Astrocyte of the cerebellum (primary cell): ENCODE measurements around the gene ATP5MK.
"Not testable (repeated sequence)": the region's sequence is repeated elsewhere in the genome, so short reads cannot be mapped to it uniquely, and the experiment has no call there.

Source experiments
- DNase-seq: peaks from one replicate; pipeline ENCODE4 v3.0.0-alpha.2; 2011; ENCODE audit warnings: low read depth
- H3K4me3 ChIP-seq: 2 replicates; pipeline ENCODE4 v1.5.1; 2011; ENCODE audit warnings: mild to moderate bottlenecking, low read depth, low read length, moderate library complexity
- CTCF ChIP-seq: IDR thresholded peaks from 2 replicates; pipeline ENCODE4 v1.5.1; 2012; ENCODE audit warnings: low read length, low read depth, moderate library complexity, mild to moderate bottlenecking; ENCODE audit errors: missing control alignments
- in situ Hi-C: cut with HindIII; loops from 2 replicates; pipeline ENCODE4 v1.10.0; 2017; ENCODE audit warnings: low sequenced_read_pairs

ATP5MK gene

GRCh38 chr10:103382769-103383168 is 13.5 kb downstream of the ATP5MK start:
- TF ChIP-seq CTCF = no peak
- no peak for DNase-seq
- no peak overlapping the region for H3K4me3 ChIP-seq
- in situ Hi-C loops = no loop called here

- H3K4me3 ChIP-seq = no peak overlapping the region
- in situ Hi-C loops = no loop called here
- TF ChIP-seq CTCF = no peak
- no peak for DNase-seq
Measured at GRCh38 chr10:103374263-103374662, 22.0 kb downstream of the ATP5MK start.

GRCh38 chr10:103373544-103373943 is 22.7 kb downstream of the ATP5MK start:
- no peak for TF ChIP-seq CTCF
- H3K4me3 ChIP-seq = no peak overlapping the region
- in situ Hi-C loops = no loop called here
- no peak for DNase-seq

GRCh38 chr10:103367782-103368518 is 28.3 kb downstream of the ATP5MK start, which contains the start of gene TAF5:
Gene TAF5 (plus strand): TSS chr10:103367976. CDS start chr10:103367990, 14 bp downstream.
- no peak for TF ChIP-seq CTCF
- peak; percentile 88 for DNase-seq
- peak within 1 kb of the TSS; percentile 64 for H3K4me3 ChIP-seq
- in situ Hi-C loops = no loop called here

GRCh38 chr10:103367379-103367781 is 28.9 kb downstream of the ATP5MK start:
- in situ Hi-C loops = no loop called here
- TF ChIP-seq CTCF = no peak
- peak overlapping the region; percentile 64 for H3K4me3 ChIP-seq
- DNase-seq = no peak

GRCh38 chr10:103360791-103361190 is 35.5 kb downstream of the ATP5MK start:
- DNase-seq, H3K4me3 ChIP-seq, in situ Hi-C loops: not testable (repeated sequence)

- H3K4me3 ChIP-seq, in situ Hi-C loops, DNase-seq: not testable (repeated sequence)
Measured at GRCh38 chr10:103359493-103359892, 36.8 kb downstream of the ATP5MK start.
